BE2C (cell line): ENCODE results near the gene KCTD13.
A peak's percentile ranks its signal among the peaks of the same experiment; 100 is the strongest.
"Not testable (repeated sequence)": the region's sequence is repeated elsewhere in the genome, so short reads cannot be mapped to it uniquely, and the experiment has no call there.

ENCODE experiments used
- DNase-seq: peaks from one replicate; pipeline ENCODE4 v3.0.0-alpha.2; 2020
- H3K27me3 ChIP-seq: fragments of 250-450 bp; sonication (Bioruptor Pico); 2 replicates; pipeline ENCODE4 v1.5.1; 2020; ENCODE audit warnings: mild to moderate bottlenecking
- H3K36me3 ChIP-seq: fragments of 250-450 bp; sonication (Bioruptor Pico); 2 replicates; pipeline ENCODE4 v1.5.1; 2020; ENCODE audit warnings: mild to moderate bottlenecking
- H3K4me1 ChIP-seq: fragments of 250-450 bp; sonication (Bioruptor Pico); 2 replicates; pipeline ENCODE4 v1.5.1; 2020
- H3K4me3 ChIP-seq: 2 replicates; pipeline ENCODE4 v1.5.1; 2011; ENCODE audit warnings: low read depth, low read length
- H3K9me3 ChIP-seq: fragments of 250-450 bp; sonication (Bioruptor Pico); 2 replicates; pipeline ENCODE4 v1.5.1; 2020
- TF ChIP-seq, protein P1 (sequence below): IDR thresholded peaks from 2 replicates; pipeline ENCODE4 v1.5.1; 2012; ENCODE audit warnings: mild to moderate bottlenecking, low read depth, low read length

The KCTD13 gene

DNA sequence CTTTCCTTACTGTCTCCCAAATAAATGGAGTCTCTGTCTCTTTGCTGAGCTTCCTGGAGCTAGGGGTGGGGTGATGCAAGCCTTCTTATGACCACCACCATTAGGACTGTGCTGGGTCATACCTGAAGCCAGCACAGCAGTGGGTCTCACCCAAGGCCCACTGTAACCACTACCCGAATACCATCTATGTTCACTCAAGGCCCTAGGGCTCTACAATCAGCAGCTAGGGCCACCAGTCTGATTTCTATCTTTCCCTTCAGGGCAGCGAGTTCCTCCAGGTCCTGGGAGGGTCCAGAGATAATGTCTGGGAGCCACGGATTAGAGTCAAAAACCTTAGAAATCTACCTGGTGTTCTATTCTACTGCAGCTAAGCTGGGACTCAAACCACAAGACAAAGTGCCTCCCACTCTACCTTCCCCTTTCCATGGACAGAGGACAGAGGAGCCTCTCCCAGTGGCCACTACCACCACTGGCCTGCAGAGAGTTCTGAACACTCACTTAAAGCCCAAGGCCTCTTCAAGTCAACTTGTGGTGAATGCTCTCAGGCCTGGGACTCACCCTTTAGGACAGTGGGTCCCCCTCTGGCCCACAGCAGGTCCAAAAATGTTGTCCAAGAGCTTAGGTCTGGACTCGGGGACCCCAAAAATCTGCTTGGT lies 24.9 kb upstream of the KCTD13 start:
- H3K4me3 ChIP-seq: no peak overlapping the region
- TF ChIP-seq, protein P1, sequence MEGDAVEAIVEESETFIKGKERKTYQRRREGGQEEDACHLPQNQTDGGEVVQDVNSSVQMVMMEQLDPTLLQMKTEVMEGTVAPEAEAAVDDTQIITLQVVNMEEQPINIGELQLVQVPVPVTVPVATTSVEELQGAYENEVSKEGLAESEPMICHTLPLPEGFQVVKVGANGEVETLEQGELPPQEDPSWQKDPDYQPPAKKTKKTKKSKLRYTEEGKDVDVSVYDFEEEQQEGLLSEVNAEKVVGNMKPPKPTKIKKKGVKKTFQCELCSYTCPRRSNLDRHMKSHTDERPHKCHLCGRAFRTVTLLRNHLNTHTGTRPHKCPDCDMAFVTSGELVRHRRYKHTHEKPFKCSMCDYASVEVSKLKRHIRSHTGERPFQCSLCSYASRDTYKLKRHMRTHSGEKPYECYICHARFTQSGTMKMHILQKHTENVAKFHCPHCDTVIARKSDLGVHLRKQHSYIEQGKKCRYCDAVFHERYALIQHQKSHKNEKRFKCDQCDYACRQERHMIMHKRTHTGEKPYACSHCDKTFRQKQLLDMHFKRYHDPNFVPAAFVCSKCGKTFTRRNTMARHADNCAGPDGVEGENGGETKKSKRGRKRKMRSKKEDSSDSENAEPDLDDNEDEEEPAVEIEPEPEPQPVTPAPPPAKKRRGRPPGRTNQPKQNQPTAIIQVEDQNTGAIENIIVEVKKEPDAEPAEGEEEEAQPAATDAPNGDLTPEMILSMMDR: no peak
- no peaks in the 10 kb centered on the region for H3K27me3 ChIP-seq
- H3K4me1 ChIP-seq: no peaks in the 10 kb centered on the region
- no peak for DNase-seq
- H3K9me3 ChIP-seq: no peaks in the 10 kb centered on the region; the same call in 1 of the 2 replicates
- H3K36me3 ChIP-seq: no peaks in the 10 kb centered on the region

DNA sequence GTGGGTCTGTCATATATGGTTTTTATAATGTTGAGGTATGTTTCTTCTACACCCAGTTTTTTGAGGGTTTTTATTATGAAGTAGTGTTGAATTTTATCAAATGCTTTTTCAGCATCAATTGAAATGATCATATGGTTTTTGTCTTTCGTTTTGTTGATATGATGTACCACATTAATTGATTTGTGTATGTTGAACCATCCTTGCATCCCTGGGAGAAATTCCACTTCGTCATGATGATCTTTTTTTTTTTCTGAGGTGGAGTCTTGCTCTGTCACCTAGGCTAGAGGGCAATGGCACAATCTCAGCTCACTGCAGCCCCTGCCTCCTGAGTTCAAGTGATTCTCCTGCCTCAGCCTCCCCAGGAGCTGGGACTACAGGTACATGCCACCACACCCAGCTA lies 21.9 kb upstream of the KCTD13 start:
- H3K27me3 ChIP-seq: no peaks in the 10 kb centered on the region
- TF ChIP-seq, protein P1: no peak
- no peak for DNase-seq
- no peaks in the 10 kb centered on the region for H3K36me3 ChIP-seq
- no peaks in the 10 kb centered on the region for H3K4me1 ChIP-seq
- no peak overlapping the region for H3K4me3 ChIP-seq
- no peaks in the 10 kb centered on the region; the same call in 1 of the 2 replicates for H3K9me3 ChIP-seq

DNA sequence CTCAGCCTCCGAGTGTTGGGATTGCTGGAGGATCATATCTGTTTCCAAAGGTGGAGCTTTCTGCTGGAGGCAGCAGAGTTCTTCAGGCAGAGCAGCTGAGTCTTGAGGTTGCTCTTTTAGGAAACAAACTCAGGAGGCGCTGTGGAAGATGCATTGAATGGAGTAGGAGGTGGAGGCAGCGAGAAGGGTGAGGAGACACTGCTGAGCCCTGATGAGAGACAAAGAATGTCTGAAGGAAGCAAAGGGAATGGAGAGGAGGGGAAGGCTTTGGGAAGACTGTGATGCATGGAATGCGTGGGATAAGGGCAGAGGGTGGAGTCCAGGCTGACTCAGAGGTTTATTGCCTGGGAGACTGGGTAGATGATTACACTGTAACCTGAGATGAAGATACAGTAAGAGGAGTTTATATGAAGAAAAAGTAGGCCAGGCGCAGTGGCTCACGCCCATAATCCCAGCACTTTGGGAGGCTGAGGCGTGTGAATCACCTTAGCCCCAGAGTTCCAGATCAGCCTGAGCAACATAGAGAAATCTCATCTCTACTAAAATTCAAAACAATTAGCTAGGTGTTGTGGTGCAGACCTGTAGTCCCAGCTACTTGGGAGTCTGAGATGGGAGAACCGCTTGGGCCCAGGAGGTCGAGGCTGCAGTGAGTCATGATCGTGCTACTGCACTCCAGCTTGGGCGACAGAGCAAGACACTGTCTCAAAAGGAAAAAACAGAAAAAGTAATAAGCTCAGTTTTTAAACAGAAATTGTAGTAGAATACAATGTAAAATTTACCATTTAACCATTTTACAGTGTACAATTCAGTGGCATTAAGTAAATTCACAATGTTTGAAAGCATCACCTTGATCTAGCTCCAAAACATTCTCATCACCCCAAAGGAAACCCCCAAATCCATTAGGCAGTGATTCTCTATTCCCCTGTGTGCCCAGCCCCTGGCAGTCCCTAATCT lies 18.1 kb upstream of the KCTD13 start:
- TF ChIP-seq, protein P1: no peak
- Histone ChIP-seq H3K9me3 (no peaks in the 10 kb centered on the region), H3K4me1 (no peaks in the 10 kb centered on the region), H3K36me3 (no peaks in the 10 kb centered on the region), H3K27me3 (no peaks in the 10 kb centered on the region), H3K4me3 (no peak overlapping the region)
- no peak for DNase-seq

DNA sequence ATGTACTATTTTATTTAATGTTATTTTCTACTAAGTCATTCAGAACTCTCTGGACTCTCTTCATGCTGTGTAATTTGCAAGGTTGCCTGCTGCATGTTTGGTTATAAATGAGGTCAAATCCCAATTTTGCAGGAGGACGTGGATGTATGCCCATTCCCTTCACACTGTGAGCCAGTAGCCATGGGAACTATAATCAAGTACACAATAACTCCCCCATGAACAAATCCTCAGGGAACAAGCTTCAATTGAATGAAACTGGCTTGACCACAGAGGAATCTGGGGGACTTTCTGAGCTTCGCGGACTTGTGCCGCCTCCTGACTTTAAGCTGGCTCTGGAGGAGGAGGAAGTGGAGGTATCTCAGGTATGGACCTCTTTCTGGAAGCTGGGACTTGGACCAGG lies 14.6 kb upstream of the KCTD13 start:
- TF ChIP-seq, protein P1: no peak
- no peaks in the 10 kb centered on the region for H3K4me1 ChIP-seq
- no peaks in the 10 kb centered on the region for H3K9me3 ChIP-seq
- no peak for DNase-seq
- no peaks in the 10 kb centered on the region for H3K27me3 ChIP-seq
- H3K36me3 ChIP-seq: no peaks in the 10 kb centered on the region
- H3K4me3 ChIP-seq: no peak overlapping the region

DNA sequence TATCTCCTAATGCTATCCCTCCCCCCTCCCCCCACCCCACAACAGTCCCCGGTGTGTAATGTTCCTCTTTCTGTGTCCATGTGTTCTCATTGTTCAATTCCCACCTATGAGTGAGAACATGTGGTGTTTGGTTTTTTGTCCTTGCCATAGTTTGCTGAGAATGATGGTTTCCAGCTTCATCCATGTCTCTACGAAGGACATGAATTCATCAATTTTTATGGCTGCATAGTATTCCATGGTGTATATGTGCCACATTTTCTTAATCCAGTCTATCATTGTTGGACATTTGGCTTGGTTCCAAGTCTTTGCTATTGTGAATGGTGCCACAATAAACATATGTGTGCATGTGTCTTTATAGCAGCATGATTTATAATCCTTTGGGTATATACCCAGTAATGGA lies 5.7 kb upstream of the KCTD13 start:
- not testable (repeated sequence) for H3K4me1 ChIP-seq, H3K9me3 ChIP-seq, H3K36me3 ChIP-seq, H3K27me3 ChIP-seq, H3K4me3 ChIP-seq, DNase-seq

DNA sequence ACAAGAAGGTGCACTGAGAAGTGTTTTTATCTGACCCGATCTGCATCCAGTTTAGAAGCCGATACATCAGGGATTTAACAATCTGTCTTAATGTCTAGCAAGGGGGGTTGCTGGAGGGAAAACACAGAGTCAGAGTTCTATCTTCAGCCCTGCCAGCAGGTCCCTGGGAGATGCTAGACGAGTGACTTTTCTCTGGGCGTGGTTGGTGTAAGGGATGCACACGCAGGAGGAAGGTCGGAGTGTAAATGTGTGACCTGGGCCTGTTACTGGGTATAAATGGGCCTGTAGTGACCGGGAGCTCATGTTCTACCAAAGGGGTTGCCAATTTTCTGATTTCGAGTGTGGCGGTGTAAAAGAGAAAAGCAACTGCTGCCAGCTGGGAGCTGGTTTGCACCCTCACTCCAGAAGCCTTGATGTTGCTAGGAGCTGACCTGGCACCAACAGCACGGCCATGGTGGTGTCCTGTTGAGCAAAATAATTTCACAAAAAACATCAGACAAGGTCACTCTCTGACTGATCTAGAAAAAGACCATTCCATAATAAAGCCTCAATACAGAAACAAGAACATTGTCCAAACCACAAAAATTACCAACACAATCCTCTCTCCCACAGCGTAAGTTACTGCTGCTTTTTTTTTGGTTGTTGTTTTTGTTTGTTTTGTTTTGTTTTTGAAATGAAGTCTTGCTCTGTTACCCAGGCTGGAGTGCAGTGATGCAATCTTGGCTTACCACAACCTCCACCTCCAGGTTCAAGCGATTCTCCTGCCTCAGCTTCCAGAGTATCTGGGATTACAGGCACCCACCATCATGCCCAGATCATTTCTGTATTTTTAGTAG lies 1.3 kb upstream of the KCTD13 start:
- H3K9me3 ChIP-seq: no peaks in the 10 kb centered on the region
- H3K27me3 ChIP-seq: no peaks in the 10 kb centered on the region
- DNase-seq: no peak
- no peaks in the 10 kb centered on the region for H3K4me1 ChIP-seq
- peak overlapping the region; percentile 82 for H3K4me3 ChIP-seq
- H3K36me3 ChIP-seq: no peaks in the 10 kb centered on the region
- TF ChIP-seq, protein P1: no peak
